ENCODE results near the gene SCRN3.

GRCh38 chr2:174439323-174439722, 43.8 kb downstream of the SCRN3 start:
- TF ChIP-seq TAF1 (IDR thresholded peaks at IDR 0.05; ENCODE audit: borderline replicate concordance, insufficient read depth, low read length) (no peak), REST (IDR thresholded peaks at IDR 0.05; ENCODE audit: insufficient read depth in 1 of 2, low read depth in 2 of 2, low read length in 2 of 2) (no peak), SIN3A (IDR thresholded peaks at IDR 0.05; ENCODE audit: borderline replicate concordance, insufficient read depth, low read length) (no peak), POLR2AphosphoS5 (IDR thresholded peaks at IDR 0.05; ENCODE audit: low read depth, low read length) (no peak)

Measured in PFSK-1 (cell line).